BJ (cell line): ENCODE measurements around the gene ZMYND10. TPM values are rescaled to one million over a fixed set of nuclear protein-coding genes. Genes with fewer than 3 reads are reported as not detected.

ENCODE experiments used
- CTCF ChIA-PET: fragments of 350-600 bp; formaldehyde crosslinking; extraction: SDS; loops from one replicate; lab custom pipeline; 2021; ENCODE audit warnings: antibody characterized with exemption, inconsistent platforms; lab: Yijun Ruan, JAX
- POLR2A ChIA-PET: fragments of 300-600 bp; sonication (Branson Sonifier 250); formaldehyde crosslinking; extraction: SDS; loops from one replicate; lab custom pipeline; 2021; ENCODE audit warnings: antibody characterized with exemption; lab: Charles Lee
- DNase-seq: peaks from one replicate; pipeline ENCODE4 v3.0.0-alpha.2; 2011; ENCODE audit warnings: low read depth
- H3K27me3 ChIP-seq: 2 replicates; pipeline ENCODE4 v1.6.0; 2011; ENCODE audit warnings: low read length; ENCODE audit not compliant: control insufficient read depth, insufficient read depth
- H3K36me3 ChIP-seq: 2 replicates; pipeline ENCODE4 v1.5.1; 2011; ENCODE audit warnings: low read length; ENCODE audit not compliant: control insufficient read depth, insufficient read depth
- H3K4me3 ChIP-seq: 2 replicates; pipeline ENCODE4 v1.5.1; 2011; ENCODE audit warnings: low read depth, mild to moderate bottlenecking, control low read depth, low read length
- CTCF ChIP-seq: IDR thresholded peaks from 2 replicates; pipeline ENCODE4 v1.5.1; 2011; ENCODE audit warnings: low read depth, mild to moderate bottlenecking, control low read depth, inconsistent platforms, low read length, moderate library complexity; ENCODE audit not compliant: insufficient read depth
- polyA plus RNA-seq: library from polyadenylated mRNA; depleted of rRNA; stranded (reverse); fragments of >200 nt; gene quantifications from 2 replicates; pipeline ENCODE4 v1.2.3, GENCODE V29; 2011

Gene ZMYND10
- polyA plus RNA-seq, 1 experiment, result 1.3 TPM

DNA sequence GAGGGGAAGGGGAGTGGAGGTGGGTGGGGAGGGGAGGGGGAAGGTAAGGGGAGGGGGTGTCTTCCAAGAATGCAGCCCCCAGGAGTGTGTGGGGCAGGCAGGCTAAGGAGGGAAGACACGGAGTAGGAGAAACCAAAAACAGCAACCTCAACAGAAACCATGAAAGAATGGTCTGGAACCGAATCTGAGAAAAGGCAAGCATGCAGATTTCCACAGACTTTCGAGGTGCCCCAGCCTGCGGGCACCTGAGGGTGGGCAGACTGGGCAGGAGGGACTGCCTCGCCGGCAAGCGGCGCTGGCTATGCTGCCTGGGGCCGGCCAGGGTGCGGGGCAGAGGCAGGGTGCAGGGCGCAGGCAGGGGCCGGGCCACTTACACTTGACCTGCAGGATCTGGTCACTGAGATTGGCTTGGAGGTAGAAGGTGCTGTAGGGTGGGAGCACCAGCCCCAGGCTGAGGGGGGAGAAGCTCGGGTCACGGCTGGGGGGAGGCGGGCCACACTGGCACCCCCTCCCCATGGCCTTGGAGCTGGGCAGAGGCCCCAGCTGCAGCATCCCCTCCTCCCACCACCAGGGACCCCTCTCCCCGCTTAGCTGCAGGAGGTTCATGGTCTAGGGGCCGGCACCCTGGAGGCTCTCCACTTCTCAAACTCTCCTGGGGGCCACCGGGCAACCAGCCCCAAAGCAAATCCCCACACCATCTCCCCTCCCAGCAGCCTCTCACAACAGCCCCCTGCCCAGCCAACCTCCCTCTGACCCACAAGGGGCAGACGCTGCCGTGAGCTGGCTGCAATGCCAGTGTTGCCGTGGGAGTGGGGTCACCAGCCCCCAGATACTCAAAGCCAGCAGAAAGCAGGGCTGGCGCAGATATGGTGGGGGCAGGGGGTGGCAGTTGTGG lies 29.1 kb upstream of the ZMYND10 start:
- Histone ChIP-seq H3K36me3 (no peaks in the 10 kb centered on the region), H3K4me3 (no peak overlapping the region), H3K27me3 (no peaks in the 10 kb centered on the region)
- no peak for TF ChIP-seq CTCF
- CTCF ChIA-PET, result interaction anchor here (1.9 kb wide), 1 partner anchor 11 kb away, joined by 5 read pairs; no protein-coding TSS in a partner anchor
- no peak for DNase-seq
- POLR2A ChIA-PET, result no interaction called here

DNA sequence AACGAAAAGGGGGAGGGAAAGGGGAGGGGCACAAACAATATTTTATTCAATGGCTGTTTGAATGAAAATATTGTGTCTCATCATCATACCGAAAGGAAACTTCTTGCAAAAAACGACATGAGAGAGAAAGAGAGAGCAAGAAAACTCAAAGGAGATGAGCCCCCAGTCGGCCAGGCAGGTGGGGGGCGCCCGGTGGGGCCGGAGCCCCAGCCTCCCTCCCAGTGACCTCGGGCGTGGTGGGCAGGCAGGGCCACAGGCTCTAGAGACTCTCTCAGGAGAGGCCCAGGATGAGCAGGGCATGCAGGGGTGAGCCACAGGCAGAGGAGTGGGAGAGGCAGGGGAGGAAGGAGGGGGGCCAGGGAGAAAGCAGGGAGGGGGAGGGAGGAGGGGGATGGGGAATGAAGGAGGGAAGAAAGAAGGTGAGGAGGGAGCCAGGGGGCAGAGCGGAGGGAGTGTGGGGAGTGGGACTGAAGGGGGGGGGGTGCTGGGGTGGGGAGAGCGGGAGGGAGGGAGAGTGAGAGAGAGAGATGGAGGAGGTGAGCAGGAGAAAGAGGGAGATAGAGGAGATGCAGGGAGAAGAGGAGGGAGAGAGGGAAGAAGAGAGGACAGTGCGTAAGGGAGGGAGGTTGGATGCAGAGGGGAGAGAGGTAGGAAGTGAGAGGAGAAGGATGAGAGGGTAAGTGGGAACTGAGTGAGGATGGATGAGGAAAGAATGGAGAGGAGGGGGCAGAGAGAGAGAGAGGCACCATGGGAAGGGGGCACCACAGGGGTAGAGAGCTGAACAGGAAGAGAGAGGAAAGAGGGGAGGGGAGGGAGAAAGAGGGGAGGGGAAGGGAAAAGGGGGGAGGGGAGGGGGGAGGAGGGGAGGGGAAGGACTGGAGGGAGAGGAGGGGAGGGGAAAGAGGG lies 27.9 kb upstream of the ZMYND10 start:
- CTCF ChIA-PET, result no interaction called here
- no peak for DNase-seq

DNA sequence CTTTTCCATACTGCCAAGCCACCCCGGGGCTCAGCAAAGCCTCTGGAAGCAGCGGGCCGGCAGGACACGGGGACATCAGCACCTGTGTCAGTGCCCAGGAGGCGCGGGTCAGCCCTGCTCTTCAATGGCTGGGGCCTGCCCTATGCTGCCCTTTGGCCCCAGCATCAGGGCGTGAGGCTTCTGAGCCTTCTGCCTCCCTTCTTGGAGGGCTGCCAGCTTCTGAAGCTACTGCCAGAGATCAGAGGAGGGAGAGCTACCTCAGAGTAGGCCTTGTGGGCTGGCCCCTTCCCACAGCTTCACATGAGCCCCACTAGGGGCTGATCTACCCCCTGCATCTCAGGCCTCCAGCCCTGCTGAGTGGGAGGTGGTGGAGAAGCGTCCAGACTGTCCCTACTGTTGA lies 26.8 kb upstream of the ZMYND10 start:
- Histone ChIP-seq H3K4me3 (no peak overlapping the region), H3K36me3 (no peaks in the 10 kb centered on the region), H3K27me3 (no peaks in the 10 kb centered on the region; the same call in none of the 2 replicates)
- TF ChIP-seq CTCF, result no peak
- ChIA-PET CTCF (interaction anchor here (0.6 kb wide), 1 partner anchor 63 kb away, joined by 3 read pairs; no protein-coding TSS in a partner anchor), POLR2A (no interaction called here)
- no peak for DNase-seq

More for the DNA sequence above, 27.9 kb upstream of the ZMYND10 start:
- TF ChIP-seq CTCF, result no peak
- Histone ChIP-seq H3K36me3 (no peaks in the 10 kb centered on the region), H3K27me3 (no peaks in the 10 kb centered on the region; the same call in 1 of the 2 replicates), H3K4me3 (no peak overlapping the region)
- POLR2A ChIA-PET, result no interaction called here

- Histone ChIP-seq H3K4me3 (no peak overlapping the region), H3K27me3 (no peaks in the 10 kb centered on the region; the same call in none of the 2 replicates), H3K36me3 (no peaks in the 10 kb centered on the region)
- TF ChIP-seq CTCF, result no peak
- DNase-seq, result no peak
- POLR2A ChIA-PET, result no interaction called here
- CTCF ChIA-PET, result interaction anchor here (1.8 kb wide), 1 partner anchor 24 kb away, joined by 6 read pairs; no protein-coding TSS in a partner anchor
These were observed 25.7 kb upstream of the ZMYND10 start for GRCh38 chr3:50371133-50371685.
